ENCODE results near the gene KCTD21. TPM values are rescaled to one million over a fixed set of nuclear protein-coding genes. Genes with fewer than 3 reads are reported as not detected.
"Not testable (repeated sequence)": the region's sequence is repeated elsewhere in the genome, so short reads cannot be mapped to it uniquely, and the experiment has no call there.

The KCTD21 gene
- total RNA-seq, 2 experiments from 2014 or later: 7.1 to 8.6 TPM

GRCh38 chr11:78190871-78191538, 2.6 kb upstream of the KCTD21 start:
- no peak overlapping the region for H3K27ac Mint-ChIP-seq
- POLR2A ChIA-PET: interaction anchor here (3.1 to 3.9 kb wide), 2 partner anchors 11 to 52 kb away, joined by 23 to 43 read pairs; partner anchors contain the start of gene ALG8
- H3K36me3 Mint-ChIP-seq: peaks cover 12% of the 10 kb centered on the region
- H3K9me3 Mint-ChIP-seq: no peaks in the 10 kb centered on the region
- H3K4me3 Mint-ChIP-seq: no peak overlapping the region
- no peak for ATAC-seq (ENCODE audit: low read depth)
- DNase-seq: no peak
- H3K4me1 Mint-ChIP-seq: peaks cover 51% of the 10 kb centered on the region
- H3K27me3 Mint-ChIP-seq: no peaks in the 10 kb centered on the region

GRCh38 chr11:78190374-78190773, 1.9 kb upstream of the KCTD21 start:
- H3K27ac Mint-ChIP-seq: peak overlapping the region; percentile 67
- DNase-seq: no peak
- ATAC-seq (ENCODE audit: low read depth): no peak
- peaks cover 51% of the 10 kb centered on the region for H3K4me1 Mint-ChIP-seq
- no peaks in the 10 kb centered on the region for H3K9me3 Mint-ChIP-seq
- peak overlapping the region; percentile 100 for H3K4me3 Mint-ChIP-seq
- POLR2A ChIA-PET: interaction anchor here (1.5 to 3.9 kb wide), 3 partner anchors 11 to 111 kb away, joined by 4 to 43 read pairs (median 23); partner anchors contain the start of gene ALG8
- H3K27me3 Mint-ChIP-seq: no peaks in the 10 kb centered on the region
- H3K36me3 Mint-ChIP-seq: peaks cover 12% of the 10 kb centered on the region

- ATAC-seq (ENCODE audit: low read depth): no peak
- Mint-ChIP-seq H3K9me3 (no peaks in the 10 kb centered on the region), H3K27ac (peak overlapping the region; percentile 60), H3K36me3 (peaks cover 12% of the 10 kb centered on the region), H3K4me3 (peak overlapping the region; percentile 100), H3K4me1 (peaks cover 49% of the 10 kb centered on the region), H3K27me3 (no peaks in the 10 kb centered on the region)
- no peak for DNase-seq
- POLR2A ChIA-PET: interaction anchor here (1.5 to 3.9 kb wide), 3 partner anchors 12 to 111 kb away, joined by 4 to 43 read pairs (median 23); partner anchors contain the start of gene ALG8
These were observed 1.4 kb upstream of the KCTD21 start for GRCh38 chr11:78189851-78190250.

DNA sequence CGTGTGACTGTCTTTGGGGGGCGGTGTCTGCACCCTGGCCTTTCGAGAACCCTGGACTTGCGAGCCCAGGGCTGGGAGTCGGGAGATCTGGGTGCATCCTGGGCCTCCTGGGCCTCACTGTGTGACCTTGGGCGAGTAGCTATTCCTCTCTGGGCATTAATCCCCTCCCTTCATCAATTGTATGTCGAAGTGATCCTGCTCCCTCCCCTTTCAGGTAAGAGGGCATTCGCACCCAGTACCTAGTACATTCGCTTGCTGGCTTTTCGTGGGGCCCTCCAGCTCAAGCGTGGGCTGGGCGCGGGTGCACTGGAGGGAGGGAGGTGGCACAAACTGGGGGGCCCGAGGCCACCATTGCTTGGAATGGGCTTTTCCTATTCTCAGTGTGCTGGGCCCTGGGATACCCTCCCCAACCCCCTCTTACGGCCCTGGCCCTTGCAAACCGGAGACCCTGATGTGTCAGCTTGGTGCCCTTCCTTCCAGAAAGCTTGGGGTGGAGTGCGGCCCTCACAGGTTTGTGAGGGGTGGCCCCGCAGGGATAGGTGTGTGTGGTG, 823 bp upstream of the KCTD21 start:
- DNase-seq (no peak), ATAC-seq (ENCODE audit: low read depth) (no peak)
- peak overlapping the region; percentile 60 for H3K27ac Mint-ChIP-seq
- H3K27me3 Mint-ChIP-seq: no peaks in the 10 kb centered on the region
- no peaks in the 10 kb centered on the region for H3K9me3 Mint-ChIP-seq
- H3K36me3 Mint-ChIP-seq: peaks cover 10% of the 10 kb centered on the region
- POLR2A ChIA-PET: interaction anchor here (1.5 to 3.9 kb wide), 3 partner anchors 13 to 110 kb away, joined by 4 to 43 read pairs (median 23); partner anchors contain the start of gene ALG8
- peak overlapping the region; percentile 100 for H3K4me3 Mint-ChIP-seq
- H3K4me1 Mint-ChIP-seq: peaks cover 43% of the 10 kb centered on the region

GRCh38 chr11:78187366-78188285, 800 bp downstream of the KCTD21 start:
- Mint-ChIP-seq H3K9me3 (no peaks in the 10 kb centered on the region), H3K4me1 (peaks cover 36% of the 10 kb centered on the region)

DNA sequence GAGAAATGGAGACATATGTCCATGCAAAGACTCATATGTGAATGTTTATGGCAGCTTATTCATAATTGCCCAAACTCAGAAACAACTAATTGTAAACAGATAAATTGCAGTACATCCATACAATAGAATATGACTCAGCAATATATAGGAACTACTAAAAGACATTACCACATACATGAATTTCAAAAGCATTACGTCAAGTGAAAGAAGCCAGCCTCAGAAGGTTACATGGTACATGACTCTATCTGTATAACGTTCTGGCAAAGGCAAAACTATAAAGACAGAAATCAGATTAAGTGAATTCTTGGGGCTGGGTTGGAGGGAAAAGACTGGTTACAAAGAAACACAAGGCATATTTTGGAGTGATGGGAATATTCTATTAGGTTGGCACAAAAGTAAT, 7.2 kb downstream of the KCTD21 start:
- no peak overlapping the region for H3K27ac Mint-ChIP-seq
- DNase-seq (no peak), ATAC-seq (ENCODE audit: low read depth) (no peak)
- no peak overlapping the region for H3K4me3 Mint-ChIP-seq
- peaks cover 32% of the 10 kb centered on the region for H3K36me3 Mint-ChIP-seq
- no peaks in the 10 kb centered on the region for H3K27me3 Mint-ChIP-seq
- no peaks in the 10 kb centered on the region for H3K4me1 Mint-ChIP-seq
- POLR2A ChIA-PET: no interaction called here
- H3K9me3 Mint-ChIP-seq: peaks cover 7% of the 10 kb centered on the region

More at GRCh38 chr11:78187366-78188285, 800 bp downstream of the KCTD21 start:
- POLR2A ChIA-PET: interaction anchor here (0.6 to 3.9 kb wide), 8 partner anchors 14 to 540 kb away, joined by 3 to 43 read pairs (median 4); partner anchors contain the start of genes ALG8 and INTS4
- Mint-ChIP-seq H3K27ac (peak overlapping the region; percentile 94), H3K4me3 (peak overlapping the region; percentile 100), H3K27me3 (no peaks in the 10 kb centered on the region), H3K36me3 (peaks cover 12% of the 10 kb centered on the region)
- DNase-seq (no peak), ATAC-seq (ENCODE audit: low read depth) (peak; percentile 32)

DNA sequence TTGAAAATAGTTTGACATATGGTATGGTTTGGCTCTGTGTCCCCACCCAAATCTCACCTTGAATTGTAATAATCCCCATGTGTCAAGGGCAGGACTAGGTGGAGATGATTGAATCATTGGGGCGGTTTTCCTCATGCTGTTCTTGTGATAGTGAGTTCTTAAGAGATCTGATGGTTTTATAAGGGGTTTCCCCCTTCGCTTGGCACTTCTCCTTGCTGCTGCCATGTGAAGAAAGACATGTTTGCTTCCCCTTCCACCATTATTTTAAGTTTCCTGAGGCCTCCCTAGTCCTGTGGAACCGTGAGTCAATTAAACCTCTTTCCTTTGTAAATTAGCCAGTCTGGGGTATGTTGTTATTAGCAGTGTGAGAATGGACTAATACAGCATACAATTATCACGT, 7.7 kb downstream of the KCTD21 start:
- DNase-seq (no peak), ATAC-seq (ENCODE audit: low read depth) (no peak)

GRCh38 chr11:78179459-78180071, 8.9 kb downstream of the KCTD21 start:
- no peak for ATAC-seq (ENCODE audit: low read depth)
- peaks cover 9% of the 10 kb centered on the region for H3K9me3 Mint-ChIP-seq
- no peak overlapping the region for H3K27ac Mint-ChIP-seq

More for the DNA sequence above, 7.7 kb downstream of the KCTD21 start:
- H3K27ac Mint-ChIP-seq: no peak overlapping the region
- H3K4me3 Mint-ChIP-seq: no peak overlapping the region
- H3K9me3 Mint-ChIP-seq: peaks cover 9% of the 10 kb centered on the region
- POLR2A ChIA-PET: no interaction called here
- no peaks in the 10 kb centered on the region for H3K27me3 Mint-ChIP-seq
- H3K36me3 Mint-ChIP-seq: peaks cover 36% of the 10 kb centered on the region
- no peaks in the 10 kb centered on the region for H3K4me1 Mint-ChIP-seq

DNA sequence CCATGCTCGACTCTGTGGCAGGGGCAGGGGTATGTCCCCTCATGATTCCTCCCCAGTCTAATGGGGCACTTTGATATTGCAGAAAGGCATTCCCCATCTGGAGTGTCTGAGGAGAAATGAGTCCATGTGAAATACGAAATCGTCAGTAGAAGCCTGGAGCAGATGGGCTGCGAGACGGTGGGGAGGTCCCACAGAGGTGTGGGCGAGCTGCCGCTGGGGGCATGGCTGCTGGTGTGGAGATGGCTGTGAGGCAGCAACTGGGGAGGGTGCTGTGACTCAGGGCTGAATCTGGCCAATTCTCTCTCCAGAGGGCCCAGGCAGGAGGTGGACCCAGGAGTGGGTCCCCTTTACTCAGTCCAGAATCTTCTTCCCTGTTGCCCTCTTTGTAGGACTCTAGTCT, 11.2 kb downstream of the KCTD21 start:
- DNase-seq (no peak), ATAC-seq (ENCODE audit: low read depth) (no peak)
- Mint-ChIP-seq H3K4me3 (no peak overlapping the region), H3K9me3 (peaks cover 9% of the 10 kb centered on the region), H3K4me1 (no peaks in the 10 kb centered on the region), H3K27ac (no peak overlapping the region), H3K36me3 (peaks cover 39% of the 10 kb centered on the region), H3K27me3 (no peaks in the 10 kb centered on the region)
- POLR2A ChIA-PET: no interaction called here

More at GRCh38 chr11:78179459-78180071, 8.9 kb downstream of the KCTD21 start:
- DNase-seq: no peak
- POLR2A ChIA-PET: no interaction called here
- no peak overlapping the region for H3K4me3 Mint-ChIP-seq
- no peaks in the 10 kb centered on the region for H3K27me3 Mint-ChIP-seq
- no peaks in the 10 kb centered on the region for H3K4me1 Mint-ChIP-seq
- peaks cover 38% of the 10 kb centered on the region for H3K36me3 Mint-ChIP-seq

DNA sequence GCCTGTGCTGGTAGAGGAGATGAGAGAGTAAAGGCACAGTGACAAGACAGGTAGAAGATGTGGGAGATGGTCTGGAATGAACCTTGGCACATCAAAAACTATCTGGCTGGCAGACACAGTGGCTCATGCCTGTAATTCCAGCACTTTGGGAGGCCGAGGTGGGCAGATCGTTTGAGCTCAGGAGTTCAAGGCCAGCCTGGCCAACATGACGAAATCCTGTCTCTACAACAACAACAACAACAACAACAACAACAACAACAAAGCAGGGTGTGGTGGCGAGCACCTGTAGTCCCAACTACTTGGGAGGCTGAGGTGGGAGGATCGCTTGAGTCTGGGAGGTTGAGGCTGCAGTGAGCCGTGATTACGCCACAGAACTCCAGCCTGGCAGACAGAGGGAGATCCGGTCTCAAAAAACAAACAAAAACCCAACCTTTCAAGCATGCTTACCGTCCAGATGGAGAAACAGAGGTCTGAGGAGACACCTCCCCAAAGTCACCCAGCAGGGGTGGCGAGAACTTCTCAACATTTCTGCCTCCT, 11.8 kb downstream of the KCTD21 start:
- Mint-ChIP-seq H3K27me3 (no peaks in the 10 kb centered on the region), H3K27ac (no peak overlapping the region)

GRCh38 chr11:78175862-78176261, 12.6 kb downstream of the KCTD21 start:
- DNase-seq; H3K27me3 Mint-ChIP-seq; H3K4me3 Mint-ChIP-seq; H3K27ac Mint-ChIP-seq; POLR2A ChIA-PET; H3K9me3 Mint-ChIP-seq; H3K4me1 Mint-ChIP-seq; ATAC-seq (ENCODE audit: low read depth): not testable (repeated sequence)
- peaks cover 31% of the 10 kb centered on the region for H3K36me3 Mint-ChIP-seq

More for the DNA sequence above, 11.8 kb downstream of the KCTD21 start:
- no peaks in the 10 kb centered on the region for H3K4me1 Mint-ChIP-seq
- POLR2A ChIA-PET: no interaction called here
- peaks cover 9% of the 10 kb centered on the region for H3K9me3 Mint-ChIP-seq
- ATAC-seq (ENCODE audit: low read depth) (no peak), DNase-seq (no peak)
- peaks cover 36% of the 10 kb centered on the region for H3K36me3 Mint-ChIP-seq
- no peak overlapping the region for H3K4me3 Mint-ChIP-seq

DNA sequence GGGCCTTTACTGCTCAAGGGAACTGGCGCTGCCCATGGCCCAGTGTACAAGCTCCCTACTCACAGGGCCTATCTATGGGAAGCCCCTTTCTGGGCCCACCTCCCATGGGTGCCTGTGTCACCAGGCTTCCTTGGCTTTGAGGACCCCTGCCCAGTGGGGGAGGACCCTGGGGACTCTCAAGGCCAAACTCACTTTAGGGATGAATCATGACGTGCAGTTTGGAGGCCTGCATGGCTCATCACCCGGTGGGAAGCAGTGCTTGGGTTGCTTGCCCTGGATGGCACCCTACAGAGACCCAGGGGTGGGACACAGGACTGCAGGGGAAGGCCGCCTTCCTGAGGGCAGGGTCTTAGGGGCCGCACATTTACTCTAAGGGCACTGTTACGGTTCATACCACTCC, 16.5 kb downstream of the KCTD21 start:
- Mint-ChIP-seq H3K36me3 (peaks cover 23% of the 10 kb centered on the region), H3K4me1 (no peaks in the 10 kb centered on the region), H3K9me3 (peaks cover 3% of the 10 kb centered on the region), H3K27me3 (no peaks in the 10 kb centered on the region), H3K4me3 (no peak overlapping the region), H3K27ac (no peak overlapping the region)
- DNase-seq (no peak), ATAC-seq (ENCODE audit: low read depth) (no peak)
- POLR2A ChIA-PET: no interaction called here
